Kasumi-1 (cell line): Measurements from ENCODE around the gene ARHGAP12.
"Not testable (repeated sequence)": the region's sequence is repeated elsewhere in the genome, so short reads cannot be mapped to it uniquely, and the experiment has no call there.

Experiments
- DNase-seq, 2 experiments: peaks; one replicate each; lab custom pipeline; 2025; lab: John Stamatoyannopoulos, UW

The ARHGAP12 gene

DNA sequence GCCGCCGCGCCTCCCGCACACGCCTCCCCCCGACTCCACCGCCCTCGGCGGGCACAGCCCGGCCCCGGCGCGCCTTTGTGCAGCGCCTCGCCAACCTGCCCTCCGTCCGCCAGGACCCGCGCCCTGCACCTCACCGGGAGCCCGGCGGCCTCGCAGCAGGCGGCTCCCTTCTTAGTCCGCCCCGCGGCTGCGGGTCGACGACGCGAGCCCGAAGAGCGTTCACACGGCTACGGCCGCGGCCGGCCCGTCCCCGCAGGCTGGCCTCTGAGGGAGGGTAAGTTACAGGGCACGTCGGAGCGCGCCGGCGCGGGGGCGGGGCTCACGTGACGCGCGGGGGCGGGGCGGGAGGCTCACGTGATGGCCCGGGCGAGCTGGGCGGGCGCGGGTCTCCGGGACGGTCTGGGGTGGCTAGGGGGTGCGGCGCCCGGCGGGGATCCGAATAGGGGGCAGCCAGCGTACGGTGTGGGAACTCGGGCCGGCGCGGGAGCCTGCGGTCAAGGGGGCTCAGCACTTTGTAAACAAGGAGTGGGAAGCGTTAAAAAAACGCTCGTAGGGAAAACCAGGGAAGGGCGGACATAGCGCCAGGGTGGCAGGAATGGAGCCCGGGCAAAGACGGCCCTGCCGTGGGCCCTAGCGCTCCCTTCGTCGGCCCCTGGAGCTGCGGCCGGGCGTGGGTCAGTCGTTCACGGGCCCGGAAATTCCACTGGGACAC, at the start of gene ARHGAP12:
TSS of gene ARHGAP12 (minus strand) at position 283 of the 712 bp plus-strand sequence. CDS start 19,976 bp downstream, outside the sequence.
- DNase-seq, result peak; percentile 69 to 82

GRCh38 chr10:31978156-31978483, 49.5 kb upstream of the ARHGAP12 start:
- no peak for DNase-seq

- DNase-seq, result peak; percentile 97 to 98
These were observed 49.0 kb upstream of the ARHGAP12 start for GRCh38 chr10:31977440-31978155.

GRCh38 chr10:31975157-31975765, 46.6 kb upstream of the ARHGAP12 start:
- DNase-seq, result no peak

DNA sequence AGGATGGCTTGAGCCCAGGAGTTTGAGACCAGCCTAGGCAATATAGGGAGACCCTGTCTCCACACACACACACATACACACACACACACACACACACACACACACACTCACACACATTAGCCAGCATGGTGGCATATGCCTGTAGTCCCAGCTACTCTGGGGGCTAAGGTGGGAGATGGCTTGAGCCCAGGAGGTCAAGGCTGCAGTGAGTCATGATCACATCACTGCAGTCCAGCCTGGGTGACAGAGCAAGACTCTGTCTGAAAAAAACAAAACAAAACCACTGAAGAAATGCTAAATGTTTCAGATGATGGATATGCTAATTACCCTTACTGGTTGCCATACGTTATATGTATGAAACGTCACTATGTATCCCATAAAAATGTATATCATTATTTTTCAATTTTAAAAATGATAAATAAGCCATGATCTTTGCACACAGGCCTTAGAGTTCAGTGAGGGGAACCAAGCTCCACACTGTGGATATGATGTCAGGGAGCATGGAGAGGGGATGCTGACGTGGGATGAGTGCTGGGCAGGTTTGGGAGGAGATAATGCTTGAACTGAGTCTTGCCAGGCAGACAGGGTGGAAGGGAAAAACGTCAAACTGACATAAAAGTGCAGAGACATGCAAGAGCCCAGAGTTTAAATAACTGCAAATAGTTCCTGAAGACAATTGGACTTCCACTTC, 45.9 kb upstream of the ARHGAP12 start:
- no peak for DNase-seq

- peak; percentile 28 to 43 for DNase-seq
These were observed 43.9 kb upstream of the ARHGAP12 start for GRCh38 chr10:31972519-31973041.

DNA sequence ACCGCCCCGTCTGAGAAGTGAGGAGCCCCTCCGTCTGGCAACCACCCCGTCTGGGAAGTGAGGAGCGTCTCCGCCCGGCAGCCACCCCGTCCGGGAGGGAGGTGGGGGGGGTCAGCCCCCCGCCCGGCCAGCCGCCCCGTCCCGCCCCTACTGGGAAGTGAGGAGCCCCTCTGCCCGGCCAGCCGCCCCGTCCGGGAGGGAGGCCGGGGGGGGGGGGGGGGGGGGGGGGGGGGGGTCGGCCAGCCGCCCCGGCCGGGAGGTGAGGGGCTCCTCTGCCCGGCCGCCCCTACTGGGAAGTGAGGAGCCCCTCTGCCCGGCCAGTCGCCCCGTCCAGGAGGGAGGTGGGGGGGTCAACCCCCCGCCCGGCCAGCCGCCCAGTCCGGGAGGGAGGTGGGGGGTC, 41.2 kb upstream of the ARHGAP12 start:
- DNase-seq, result not testable (repeated sequence)

DNA sequence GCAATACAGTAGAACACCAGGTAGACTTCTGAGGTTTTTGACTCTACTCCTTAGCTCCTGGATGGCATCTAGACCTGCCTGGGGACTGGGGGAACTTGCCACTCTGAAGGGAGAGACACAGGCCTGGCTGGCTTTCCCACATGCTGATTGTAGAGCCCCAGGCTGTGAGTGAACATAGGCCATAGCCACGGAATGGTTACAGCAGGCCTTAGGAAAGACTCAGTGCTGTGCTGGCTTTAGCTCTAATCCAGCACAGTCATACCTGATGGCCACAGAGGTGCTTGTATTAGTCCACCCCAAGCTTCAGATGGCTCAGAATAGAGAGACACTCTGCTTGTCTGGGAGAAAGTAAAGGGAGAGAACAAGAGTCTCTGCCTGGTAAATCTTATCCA, 35.0 kb upstream of the ARHGAP12 start:
- DNase-seq, result no peak

DNA sequence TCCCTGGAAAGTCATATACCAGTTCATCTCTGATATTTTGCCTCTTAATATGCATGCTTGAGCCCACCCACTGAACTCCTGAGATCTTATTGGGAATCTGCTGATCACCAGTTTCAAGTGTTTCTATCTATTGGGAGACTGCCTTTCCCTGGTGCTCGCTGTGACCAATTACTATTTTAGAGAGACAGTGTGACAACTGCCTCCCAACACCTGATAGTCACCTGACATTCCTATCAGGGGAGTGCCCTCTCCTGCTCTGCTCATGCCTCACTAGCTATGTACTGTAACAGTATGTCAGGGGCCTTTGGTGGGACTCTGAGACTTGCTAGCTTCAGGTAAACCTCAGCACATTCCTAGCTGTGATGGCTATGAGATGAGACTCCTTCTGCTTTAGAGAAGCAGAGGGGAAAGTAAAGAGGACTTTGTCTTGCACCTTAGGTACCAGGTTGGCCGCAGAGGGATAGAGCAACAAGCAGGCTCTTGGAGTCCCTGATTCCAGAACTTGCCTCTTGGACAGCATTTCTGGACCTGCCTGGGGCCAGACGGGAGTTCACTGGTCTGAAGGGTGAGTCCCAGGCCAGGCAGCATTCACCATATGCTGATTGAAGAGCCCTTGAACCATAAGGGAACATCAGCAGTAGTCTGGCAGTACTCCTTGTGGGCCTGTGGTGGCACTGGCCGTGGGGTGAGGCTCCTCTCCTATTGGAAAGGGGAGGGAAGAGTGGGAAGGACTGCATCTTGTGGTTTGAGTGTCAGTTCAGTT, 34.4 kb upstream of the ARHGAP12 start:
- no peak for DNase-seq

DNA sequence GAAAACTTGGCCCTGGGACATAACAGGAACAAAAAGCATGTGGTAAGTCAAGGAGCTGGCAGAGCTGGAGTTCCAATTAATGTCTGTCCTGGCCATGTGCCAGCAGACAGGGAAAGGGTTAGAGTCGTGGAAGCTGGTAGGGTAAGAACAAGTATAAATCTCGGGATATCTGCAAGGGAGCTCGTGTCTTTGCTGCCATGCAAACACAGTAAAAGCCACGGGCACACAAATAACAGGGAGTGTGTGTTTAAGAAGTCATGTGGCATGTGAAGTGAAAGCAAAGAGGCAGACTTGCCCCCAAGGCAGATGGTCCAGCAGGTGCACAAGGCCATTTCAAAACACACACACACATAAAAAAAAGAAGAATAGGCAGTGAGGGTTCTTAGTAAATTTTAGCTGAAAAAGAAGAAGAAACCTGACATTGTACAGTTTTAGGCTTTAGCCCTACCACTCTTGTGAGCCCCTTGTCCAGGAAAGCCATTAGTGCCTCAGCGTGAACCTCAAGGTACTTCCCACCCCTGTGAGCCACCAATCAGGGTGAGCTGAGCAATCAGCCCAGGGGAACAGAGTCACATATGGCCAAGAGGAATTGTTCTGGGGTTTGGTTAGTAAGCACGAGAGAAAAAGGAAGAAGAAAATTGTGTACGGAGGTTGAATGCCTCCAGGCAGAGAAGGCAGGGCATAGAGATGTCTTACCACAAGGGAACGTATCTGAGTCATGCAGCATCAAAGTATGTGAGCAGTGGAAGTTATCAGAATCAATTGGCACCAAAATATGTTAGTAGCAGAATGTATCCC, 32.8 kb upstream of the ARHGAP12 start:
- DNase-seq, result peak; percentile 98 to 99

DNA sequence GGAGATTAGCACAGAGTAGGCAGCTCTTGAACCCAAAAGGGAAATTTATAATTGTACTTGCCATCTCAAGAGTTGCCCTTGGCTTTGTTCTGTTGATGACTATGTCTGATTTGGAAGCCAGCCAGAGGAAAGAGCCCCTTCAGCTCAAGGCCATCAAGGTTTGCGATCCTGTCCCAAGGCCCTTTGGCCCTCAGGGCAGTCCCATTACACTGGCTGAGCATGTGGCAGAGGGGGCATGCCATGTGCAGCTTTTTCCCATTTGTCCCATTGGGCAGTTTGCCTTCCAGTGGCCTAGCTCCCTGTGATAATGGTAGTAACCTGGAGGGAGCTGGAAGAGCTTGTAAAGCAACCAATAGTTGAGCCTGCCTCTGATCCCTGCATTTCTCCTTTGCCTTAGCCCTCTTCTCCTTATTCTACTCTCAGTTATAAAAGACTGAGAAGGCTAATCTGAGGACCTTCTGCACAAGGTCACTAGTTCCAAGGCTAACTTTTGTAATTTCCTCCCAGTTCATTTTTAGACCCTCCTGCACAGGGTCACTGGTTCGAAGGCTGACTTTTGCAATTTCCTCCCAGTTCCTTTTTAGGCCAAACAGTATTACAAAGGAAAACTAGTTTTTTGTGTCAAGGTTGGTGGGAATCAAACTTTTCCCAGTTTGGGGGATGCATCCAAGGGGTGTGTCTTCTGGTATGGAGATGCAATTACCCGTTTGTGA, 31.0 kb upstream of the ARHGAP12 start:
- DNase-seq, result peak; percentile 62 to 71

DNA sequence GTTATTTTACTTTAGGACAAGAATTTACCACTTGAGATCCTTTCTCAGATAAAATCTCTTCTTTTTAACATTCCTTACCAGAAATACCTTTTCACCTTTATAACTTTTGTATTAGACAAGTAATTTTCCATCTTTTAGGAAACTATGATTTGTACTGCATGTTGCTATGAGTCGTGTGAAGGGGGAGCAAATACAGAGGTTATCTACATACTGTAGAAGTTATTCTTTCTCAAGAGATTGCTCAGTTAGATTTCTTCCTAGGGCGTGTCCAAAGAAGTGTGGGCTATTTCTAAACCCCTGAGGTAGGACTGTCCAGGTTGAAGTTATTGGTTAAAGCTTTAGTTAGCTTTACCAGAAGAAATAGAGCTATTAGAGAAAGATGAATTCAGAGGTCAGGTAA, 30.2 kb upstream of the ARHGAP12 start:
- DNase-seq, result no peak

DNA sequence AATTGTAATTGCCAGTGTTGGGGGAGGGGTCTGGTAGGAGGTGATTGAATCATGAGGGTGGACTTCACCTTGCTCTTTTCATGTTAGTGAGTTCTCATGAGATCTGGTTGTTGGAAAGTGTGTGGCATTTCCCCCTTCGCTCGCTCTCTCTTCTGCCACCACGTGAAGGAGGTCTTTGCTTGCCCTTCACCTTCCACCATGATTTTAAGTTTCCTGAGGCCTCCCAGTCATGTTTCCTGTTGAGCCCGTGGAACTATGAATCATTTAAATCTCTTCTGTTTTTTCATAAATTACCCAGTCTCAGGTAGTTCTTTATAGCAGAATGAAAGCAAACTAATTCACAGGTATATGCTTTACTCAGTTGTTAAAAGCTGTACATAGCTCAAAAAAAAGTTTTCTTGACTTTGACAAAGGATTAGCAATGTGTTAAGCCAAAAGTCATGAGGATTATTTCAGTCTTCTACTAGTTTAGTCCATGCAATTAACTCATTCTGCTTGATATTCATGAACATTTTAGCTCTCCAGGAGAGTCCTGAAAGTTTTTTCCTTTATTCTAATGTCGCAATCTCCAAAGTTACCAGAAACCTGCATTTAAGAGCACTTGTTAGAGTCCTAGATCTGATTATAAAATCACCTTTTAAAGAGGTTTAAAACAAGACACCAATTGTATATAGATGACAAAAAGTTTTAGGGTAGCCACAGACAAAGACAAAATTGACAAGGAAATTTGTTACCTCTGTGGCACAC, 27.7 kb upstream of the ARHGAP12 start:
- no peak for DNase-seq

DNA sequence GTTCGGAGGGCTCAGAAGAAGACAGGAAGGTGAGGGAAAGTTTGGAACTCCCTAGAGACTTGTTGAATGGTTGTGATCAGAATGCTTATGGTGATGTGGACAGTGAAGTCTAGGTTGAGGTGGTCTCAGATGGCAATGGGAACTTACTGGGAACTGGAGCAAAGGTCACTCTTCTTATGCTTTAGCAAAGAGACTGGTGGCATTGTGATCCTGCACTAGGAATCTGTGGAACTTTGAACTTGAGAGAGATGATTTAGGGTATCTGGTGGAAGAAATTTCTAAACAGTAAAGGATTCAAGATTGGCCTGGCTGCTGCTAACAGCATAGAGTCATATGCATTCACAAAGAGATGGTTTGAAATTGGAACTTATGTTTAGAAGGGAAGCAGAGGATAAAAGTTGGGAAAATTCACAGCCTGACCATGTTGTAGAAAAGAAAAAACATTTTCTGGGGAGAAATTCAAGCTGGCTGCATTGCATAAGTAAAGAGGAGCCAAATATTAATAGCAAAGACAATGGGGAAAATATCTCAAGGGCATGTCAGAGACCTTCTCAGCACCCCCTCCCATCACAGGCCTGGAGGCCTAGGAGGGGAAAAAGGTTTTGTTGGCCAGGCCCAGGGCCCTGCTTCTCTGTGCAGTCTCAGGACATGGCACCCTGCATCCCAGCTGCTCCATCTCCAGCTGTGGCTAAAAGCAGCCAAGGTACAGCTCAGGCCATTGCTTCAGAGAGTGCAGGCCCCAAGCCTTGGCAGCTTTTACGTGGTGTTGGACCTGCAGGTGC, 26.0 kb upstream of the ARHGAP12 start:
- DNase-seq, result no peak

DNA sequence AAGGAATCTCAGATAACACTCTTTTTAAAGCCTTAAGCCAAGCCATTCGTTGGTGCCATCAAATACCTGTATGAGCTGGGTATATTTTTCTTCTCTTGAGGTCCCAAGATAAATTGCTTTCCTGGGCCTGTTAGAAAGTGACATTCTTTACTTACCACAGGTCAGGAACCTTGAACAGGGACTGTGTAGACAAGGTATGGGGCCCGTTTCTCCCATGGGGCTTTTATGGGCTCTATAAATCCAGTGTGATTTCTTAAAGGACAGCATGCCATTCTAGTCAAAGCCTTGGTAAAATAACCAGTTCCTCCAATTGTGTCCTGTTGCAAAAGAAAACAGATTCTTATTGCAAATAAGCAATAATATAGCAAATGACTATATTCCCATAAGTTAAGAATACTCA, 24.8 kb upstream of the ARHGAP12 start:
- DNase-seq, result no peak

- no peak for DNase-seq
These were observed 24.4 kb upstream of the ARHGAP12 start for GRCh38 chr10:31953080-31953479.

GRCh38 chr10:31952066-31952465, 23.4 kb upstream of the ARHGAP12 start:
- peak; percentile 38 to 55 for DNase-seq

- no peak for DNase-seq
These were observed 20.6 kb upstream of the ARHGAP12 start for GRCh38 chr10:31949266-31949665.

- DNase-seq, result no peak
These were observed 19.4 kb upstream of the ARHGAP12 start for GRCh38 chr10:31948021-31948420.
